Amniotic stem cell (primary cell): ENCODE measurements around the gene BCAS3.
"Not testable (repeated sequence)": the region's sequence is repeated elsewhere in the genome, so short reads cannot be mapped to it uniquely, and the experiment has no call there.

Experiments used
- DNase-seq: peaks from one replicate; lab custom pipeline; 2025; lab: John Stamatoyannopoulos, UW

Gene BCAS3

DNA sequence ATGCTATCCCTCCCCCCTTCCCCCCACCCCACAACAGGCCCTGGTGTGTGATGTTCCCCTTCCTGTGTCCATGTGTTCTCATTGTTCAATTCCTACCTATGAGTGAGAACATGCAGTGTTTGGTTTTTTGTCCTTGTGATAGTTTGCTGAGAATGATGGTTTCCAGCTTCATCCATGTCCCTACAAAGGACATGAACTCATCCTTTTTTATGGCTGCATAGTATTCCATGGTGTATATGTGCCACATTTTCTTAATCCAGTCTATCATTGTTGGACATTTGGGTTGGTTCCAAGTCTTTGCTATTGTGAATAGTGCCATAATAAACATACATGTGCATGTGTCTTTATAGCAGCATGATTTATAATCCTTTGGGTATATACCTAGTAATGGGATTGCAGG is 258.3 kb downstream of the BCAS3 start:
- DNase-seq = not testable (repeated sequence)

DNA sequence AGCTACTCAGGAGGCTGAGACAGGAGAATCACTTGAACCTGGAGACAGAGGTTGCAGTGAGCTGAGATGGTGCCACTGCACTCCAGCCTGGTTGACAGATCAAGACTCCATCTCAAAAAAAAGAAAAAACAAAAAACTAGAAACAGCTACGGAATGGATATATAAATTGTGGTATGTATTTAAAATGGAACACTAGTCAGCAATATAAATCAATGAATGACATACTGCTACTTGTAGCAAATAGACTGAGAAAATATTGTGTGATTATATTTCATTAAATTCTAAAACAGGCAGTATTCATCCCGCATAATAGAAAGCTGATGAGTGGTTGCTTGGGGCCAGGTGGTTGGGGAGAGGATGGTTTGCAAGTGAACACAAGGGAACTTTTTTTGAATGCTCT is 261.7 kb downstream of the BCAS3 start:
- no peak for DNase-seq

DNA sequence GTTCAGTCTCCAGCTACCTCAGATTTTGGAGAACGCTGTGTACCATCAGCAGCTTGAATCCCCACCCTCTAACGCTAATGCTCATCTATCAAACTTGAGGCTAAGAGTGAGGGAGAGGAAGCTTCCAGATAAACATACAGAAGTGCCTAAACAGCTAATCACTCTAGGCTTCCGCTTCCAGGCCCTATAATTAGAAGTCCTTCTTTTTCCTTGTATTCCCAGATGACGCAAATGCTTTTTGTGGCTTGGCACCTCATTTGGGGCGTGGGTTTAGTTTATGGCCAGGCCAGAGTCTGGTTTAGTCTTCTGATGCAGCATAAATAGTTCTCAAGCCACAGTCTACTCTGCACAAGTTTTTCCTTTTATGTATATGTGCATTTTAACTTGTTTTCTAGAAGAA is 263.4 kb downstream of the BCAS3 start:
- DNase-seq = no peak

- DNase-seq = no peak
Measured at GRCh38 chr17:60941571-60941970, 263.9 kb downstream of the BCAS3 start.

DNA sequence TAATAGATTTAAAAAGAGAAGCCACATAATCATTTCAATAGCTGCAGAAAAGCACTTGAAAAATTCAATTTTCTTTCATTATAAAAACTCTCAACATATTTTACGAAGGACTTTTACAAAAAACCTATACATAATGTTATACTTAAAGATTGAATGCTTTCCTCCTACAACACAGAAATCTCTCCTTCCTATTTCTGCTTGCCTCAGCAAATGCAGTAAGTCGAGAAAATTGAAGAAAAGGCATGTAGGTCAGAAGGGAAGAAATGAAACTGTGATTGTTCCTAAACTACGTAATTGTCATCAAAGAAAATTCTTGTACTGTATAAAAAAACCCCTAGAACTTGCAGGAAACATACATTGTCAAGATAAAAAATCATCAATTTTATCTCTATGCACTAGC is 267.1 kb downstream of the BCAS3 start:
- DNase-seq = no peak

- no peak for DNase-seq
Measured at GRCh38 chr17:60947100-60947499, 269.4 kb downstream of the BCAS3 start.

GRCh38 chr17:60947543-60947942 is 269.9 kb downstream of the BCAS3 start:
- no peak for DNase-seq

GRCh38 chr17:60952747-60953146 is 275.1 kb downstream of the BCAS3 start:
- DNase-seq = no peak

DNA sequence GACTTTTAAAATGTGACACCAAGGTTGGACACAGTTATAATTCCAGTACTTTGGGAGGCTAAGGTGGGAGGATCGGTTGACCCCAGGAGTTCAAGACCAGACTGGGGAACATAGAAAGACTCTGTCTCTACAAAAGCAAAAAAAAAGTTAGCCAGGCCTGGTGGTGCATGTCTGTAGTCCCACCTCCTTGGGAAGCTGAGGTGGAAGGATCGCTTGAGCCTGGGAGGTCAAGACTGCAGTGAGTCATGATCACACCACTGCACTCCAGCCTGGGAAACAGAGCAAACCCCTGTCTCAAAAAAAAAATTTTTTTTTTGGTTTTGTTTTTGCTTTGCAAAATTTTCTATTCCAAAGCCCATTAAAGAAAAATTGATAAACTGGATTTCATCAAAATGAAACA is 281.4 kb downstream of the BCAS3 start:
- no peak for DNase-seq

GRCh38 chr17:60959696-60960095 is 282.0 kb downstream of the BCAS3 start:
- no peak for DNase-seq

DNA sequence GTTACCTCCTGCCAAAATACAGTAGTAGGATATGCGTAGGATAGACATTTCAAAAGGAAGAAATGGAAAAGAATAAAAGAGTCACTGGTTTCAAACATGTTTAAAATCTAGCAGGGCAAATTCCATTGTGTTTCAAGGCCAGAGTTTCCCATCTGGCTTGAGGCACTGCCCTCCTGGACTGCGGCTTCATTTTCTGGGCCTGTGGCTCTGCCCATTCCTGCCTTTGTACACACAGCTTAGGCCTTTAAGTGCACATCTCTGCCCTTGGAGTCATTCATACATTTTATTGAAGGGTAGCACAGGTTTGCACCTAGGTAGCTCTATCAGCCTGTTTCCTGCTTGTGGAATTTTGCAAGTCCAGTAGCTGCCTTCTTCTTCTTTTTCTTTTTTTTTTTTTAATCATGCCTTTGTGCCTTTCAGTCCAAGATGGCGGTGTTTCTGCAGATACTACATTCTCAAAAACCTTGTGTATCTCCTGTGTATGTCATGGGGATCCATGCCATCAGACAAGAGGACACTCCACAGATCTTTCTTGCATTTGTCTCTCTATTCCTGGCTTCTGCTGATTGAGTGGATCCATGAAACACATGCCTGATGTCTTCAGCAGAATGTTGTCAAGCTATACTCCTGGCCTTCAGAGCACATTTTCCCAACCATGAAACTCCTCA is 282.9 kb downstream of the BCAS3 start:
- no peak for DNase-seq

GRCh38 chr17:60964160-60964559 is 286.5 kb downstream of the BCAS3 start:
- DNase-seq = no peak

GRCh38 chr17:60968266-60968665 is 290.6 kb downstream of the BCAS3 start:
- DNase-seq = no peak

- DNase-seq = no peak
Measured at GRCh38 chr17:60969500-60970037, 291.9 kb downstream of the BCAS3 start.

GRCh38 chr17:60970741-60971140 is 293.1 kb downstream of the BCAS3 start:
- no peak for DNase-seq

GRCh38 chr17:60971515-60972369 is 294.1 kb downstream of the BCAS3 start:
- peak; percentile 43 for DNase-seq

GRCh38 chr17:60976861-60977260 is 299.2 kb downstream of the BCAS3 start:
- DNase-seq = not testable (repeated sequence)

DNA sequence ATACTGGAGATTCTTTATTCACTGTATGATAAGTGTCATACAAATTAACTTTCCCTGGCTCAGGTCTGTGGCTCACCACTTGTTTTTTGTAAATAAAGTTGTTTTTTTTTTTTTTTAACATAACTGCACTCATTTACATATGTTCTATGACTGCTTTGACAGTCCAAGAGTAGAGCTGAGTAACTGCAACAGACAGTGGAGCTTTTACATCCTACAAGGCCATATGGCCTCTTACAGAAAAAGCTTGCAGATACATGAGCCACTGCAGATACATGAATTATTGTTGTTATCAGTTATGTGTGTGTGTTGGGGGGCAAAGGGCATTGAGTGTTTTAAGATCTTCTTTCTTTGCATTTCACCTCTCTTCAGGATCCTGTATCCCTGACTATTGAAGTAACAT is 311.7 kb downstream of the BCAS3 start:
- no peak for DNase-seq

DNA sequence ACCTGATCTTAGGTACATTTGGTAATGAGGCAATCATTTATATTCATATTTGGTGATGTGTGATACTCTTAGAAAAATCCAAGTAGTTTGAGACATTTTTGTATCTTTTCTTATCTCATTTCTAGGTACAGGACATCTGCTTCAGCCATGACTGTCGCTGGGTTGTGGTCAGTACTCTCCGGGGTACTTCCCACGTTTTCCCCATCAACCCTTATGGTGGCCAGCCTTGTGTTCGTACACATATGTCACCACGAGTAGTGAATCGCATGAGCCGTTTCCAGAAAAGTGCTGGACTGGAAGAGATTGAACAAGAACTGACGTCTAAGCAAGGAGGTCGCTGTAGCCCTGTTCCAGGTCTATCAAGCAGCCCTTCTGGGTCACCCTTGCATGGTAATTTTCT is 312.2 kb downstream of the BCAS3 start:
- no peak for DNase-seq

- no peak for DNase-seq
Measured at GRCh38 chr17:60993497-60993896, 315.8 kb downstream of the BCAS3 start.

- no peak for DNase-seq
Measured at GRCh38 chr17:60995680-60996079, 318.0 kb downstream of the BCAS3 start.

- DNase-seq = peak; percentile 44
Measured at GRCh38 chr17:61000911-61001310, 323.3 kb downstream of the BCAS3 start.

DNA sequence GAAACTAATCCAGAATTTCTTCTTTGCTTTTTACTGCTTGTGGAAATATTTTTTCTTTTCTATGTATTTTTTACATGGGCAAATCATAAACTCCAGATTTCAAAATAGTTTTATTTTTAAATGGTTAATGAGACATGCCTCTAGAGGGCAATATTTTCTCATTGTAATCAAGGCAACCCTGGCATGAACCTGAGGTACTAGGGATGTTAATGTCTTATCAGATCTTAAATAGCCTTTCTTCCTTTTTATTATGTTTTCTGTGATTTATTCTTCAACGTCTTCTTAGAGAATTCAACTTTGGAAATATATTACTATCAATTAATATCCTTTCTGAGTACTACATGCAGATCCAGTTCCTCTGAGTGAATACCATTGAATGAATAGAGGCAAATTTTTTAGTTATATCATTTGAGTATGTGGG is 324.7 kb downstream of the BCAS3 start:
- peak; percentile 33 for DNase-seq
